ENCODE measurements around the gene CDC42BPB.
"Not testable (repeated sequence)": the region's sequence is repeated elsewhere in the genome, so short reads cannot be mapped to it uniquely, and the experiment has no call there.

GRCh38 chr14:102896735-102897134 lies 160.6 kb downstream of the CDC42BPB start:
- TF ChIP-seq CTCF, POLR2A (IDR thresholded peaks at IDR 0.05): not testable (repeated sequence)
